H9 (cell line): Measurements from ENCODE around the gene TMEM202. TPM values are rescaled to one million over a fixed set of nuclear protein-coding genes. Genes with fewer than 3 reads are reported as not detected.

Experiments used
- DNase-seq: peaks from one replicate; pipeline ENCODE4 v3.0.0-alpha.2; 2017
- H2AFZ ChIP-seq: one replicate; pipeline ENCODE4 v1.6.1; 2013; ENCODE audit warnings: mild to moderate bottlenecking, low read length, control low read depth, moderate library complexity
- H2AK5ac ChIP-seq: 2 replicates; pipeline ENCODE4 v1.6.1; 2013; ENCODE audit warnings: low read length, control low read depth, mixed read lengths; ENCODE audit not compliant: insufficient read length
- H2BK120ac ChIP-seq: one replicate; pipeline ENCODE4 v1.6.1; 2013; ENCODE audit warnings: low read depth, mild to moderate bottlenecking, low read length, control low read depth, inconsistent platforms; ENCODE audit not compliant: poor library complexity, severe bottlenecking
- H2BK12ac ChIP-seq: 2 replicates; pipeline ENCODE4 v1.6.1; 2013; ENCODE audit warnings: low read length, control low read depth, mixed read lengths, low read depth; ENCODE audit not compliant: insufficient read length
- H2BK15ac ChIP-seq: 2 replicates; pipeline ENCODE4 v1.6.1; 2013; ENCODE audit warnings: low read depth, low read length, control low read depth
- H2BK20ac ChIP-seq: one replicate; pipeline ENCODE4 v1.6.1; 2013; ENCODE audit warnings: low read depth, mild to moderate bottlenecking, low read length, control low read depth, inconsistent platforms; ENCODE audit not compliant: poor library complexity, severe bottlenecking
- H2BK5ac ChIP-seq: 2 replicates; pipeline ENCODE4 v1.6.1; 2013; ENCODE audit warnings: low read length, control low read depth, mixed read lengths; ENCODE audit not compliant: insufficient read length
- H3K14ac ChIP-seq: 2 replicates; pipeline ENCODE4 v1.6.1; 2013; ENCODE audit warnings: low read length, control low read depth; ENCODE audit not compliant: insufficient read depth
- H3K18ac ChIP-seq: 2 replicates; pipeline ENCODE4 v1.6.1; 2013; ENCODE audit warnings: low read depth, mild to moderate bottlenecking, mixed read lengths, low read length, control low read depth; ENCODE audit not compliant: insufficient read length
- H3K23ac ChIP-seq: 2 replicates; pipeline ENCODE4 v1.6.1; 2013; ENCODE audit warnings: low read length, control low read depth, mixed read lengths, low read depth; ENCODE audit not compliant: insufficient read length
- H3K23me2 ChIP-seq: 2 replicates; pipeline ENCODE4 v1.6.1; 2013; ENCODE audit warnings: low read depth, mild to moderate bottlenecking, mixed read lengths, low read length, control low read depth; ENCODE audit not compliant: insufficient read length, poor library complexity, severe bottlenecking
- H3K27ac ChIP-seq: 2 replicates; pipeline ENCODE4 v1.5.1; 2013; ENCODE audit warnings: low read length, control low read depth, mixed read lengths, low read depth; ENCODE audit not compliant: insufficient read length
- H3K27me3 ChIP-seq: 2 replicates; pipeline ENCODE4 v1.6.1; 2013; ENCODE audit warnings: low read length, control low read depth, inconsistent platforms; ENCODE audit not compliant: insufficient read depth
- H3K4ac ChIP-seq: 2 replicates; pipeline ENCODE4 v1.6.1; 2013; ENCODE audit warnings: low read depth, mild to moderate bottlenecking, control low read depth, inconsistent platforms, low read length, moderate library complexity
- H3K4me1 ChIP-seq: 2 replicates; pipeline ENCODE4 v1.6.1; 2013; ENCODE audit warnings: low read length, control low read depth, inconsistent platforms; ENCODE audit not compliant: insufficient read depth
- H3K4me2 ChIP-seq: 2 replicates; pipeline ENCODE4 v1.6.1; 2013; ENCODE audit warnings: low read length, control low read depth, mixed read lengths; ENCODE audit not compliant: insufficient read length, insufficient read depth
- H3K56ac ChIP-seq: 2 replicates; pipeline ENCODE4 v1.6.1; 2013; ENCODE audit warnings: low read depth, mild to moderate bottlenecking, mixed read lengths, low read length, control low read depth; ENCODE audit not compliant: insufficient read length
- H3K79me1 ChIP-seq: 2 replicates; pipeline ENCODE4 v1.6.1; 2013; ENCODE audit warnings: low read depth, mild to moderate bottlenecking, moderate library complexity, low read length, control low read depth, inconsistent platforms; ENCODE audit not compliant: insufficient read depth, poor library complexity, severe bottlenecking
- H3K79me2 ChIP-seq: 2 replicates; pipeline ENCODE4 v1.6.1; 2013; ENCODE audit warnings: low read length, control low read depth, inconsistent platforms; ENCODE audit not compliant: insufficient read depth
- H3K9ac ChIP-seq: 2 replicates; pipeline ENCODE4 v1.6.1; 2013; ENCODE audit warnings: low read length, control low read depth, mixed read lengths; ENCODE audit not compliant: insufficient read length; ENCODE audit errors: extremely low read depth
- H3K9me3 ChIP-seq: one replicate; pipeline ENCODE4 v1.6.1; 2013; ENCODE audit warnings: low read depth, low read length, inconsistent platforms; ENCODE audit not compliant: control insufficient read depth
- H3T11ph ChIP-seq: one replicate; pipeline ENCODE4 v1.6.1; 2013; ENCODE audit warnings: mild to moderate bottlenecking, low read length, control low read depth, inconsistent platforms
- H4K20me1 ChIP-seq: one replicate; pipeline ENCODE4 v1.6.1; 2013; ENCODE audit not compliant: control insufficient read depth, insufficient read length, insufficient read depth
- H4K5ac ChIP-seq: 2 replicates; pipeline ENCODE4 v1.6.1; 2013; ENCODE audit warnings: low read depth, mild to moderate bottlenecking, mixed read lengths, low read length, control low read depth; ENCODE audit not compliant: insufficient read length
- H4K8ac ChIP-seq: replicated peaks from 2 replicates; pipeline ENCODE4 v1.6.1; 2013; ENCODE audit warnings: low read length, control low read depth, mixed read lengths, low read depth; ENCODE audit not compliant: insufficient read length
- H4K91ac ChIP-seq: 2 replicates; pipeline ENCODE4 v1.6.1; 2013; ENCODE audit warnings: low read depth, mild to moderate bottlenecking, moderate library complexity, mixed read lengths, low read length, control low read depth; ENCODE audit not compliant: insufficient read length
- H3K27ac Mint-ChIP-seq, 3 experiments: 2 replicates in 2 of 3; 3 replicates in 1 of 3; pipeline ENCODE4 v1.8.0; 2020 to 2021; ENCODE audit warnings: mixed read lengths in 3 of 3, mild to moderate bottlenecking in 1 of 3, moderate library complexity in 1 of 3
- H3K27me3 Mint-ChIP-seq: 2 replicates; pipeline ENCODE4 v1.8.0; 2021; ENCODE audit warnings: low read depth, mild to moderate bottlenecking, moderate library complexity, mixed read lengths
- H3K36me3 Mint-ChIP-seq, 3 experiments: 2 replicates in 2 of 3; 3 replicates in 1 of 3; pipeline ENCODE4 v1.8.0; 2020 to 2021; ENCODE audit warnings: low read depth in 3 of 3, mixed read lengths in 3 of 3; ENCODE audit not compliant: insufficient read depth in 1 of 3
- H3K4me1 Mint-ChIP-seq, 2 experiments: 2 replicates each; pipeline ENCODE4 v1.8.0; 2020; ENCODE audit warnings: mixed read lengths in 2 of 2
- H3K4me3 Mint-ChIP-seq, 2 experiments: 2 replicates in 1 of 2; 3 replicates in 1 of 2; pipeline ENCODE4 v1.8.0; 2020 to 2021; ENCODE audit warnings: mild to moderate bottlenecking in 2 of 2, mixed read lengths in 2 of 2, moderate library complexity in 1 of 2
- H3K9me3 Mint-ChIP-seq, 2 experiments: 2 replicates in 1 of 2; 3 replicates in 1 of 2; pipeline ENCODE4 v1.8.0; 2020; ENCODE audit warnings: mild to moderate bottlenecking in 2 of 2, mixed read lengths in 2 of 2, moderate library complexity in 1 of 2
- CTCF ChIP-seq: fragments of 200-600 bp; sonication (generic); conservative IDR thresholded peaks from 3 replicates; pipeline ENCODE4 v1.8.0; 2021; ENCODE audit warnings: antibody characterized with exemption, mild to moderate bottlenecking
- WGBS: extraction: QIAGEN DNeasy Blood & Tissue Kit; methylation state at CpG from one replicate; pipeline ENCODE4 v1.1.7; 2013; ENCODE audit warnings: missing lambda C conversion rate, low lambda C conversion rate, mixed read lengths; ENCODE audit not compliant: insufficient read length; ENCODE audit errors: extremely low coverage; 5-methylcytosine and 5-hydroxymethylcytosine counted together
- total RNA-seq: library from RNA; stranded (reverse); gene quantifications from 2 replicates; pipeline ENCODE4 v1.2.1, GENCODE V29; 2021

TMEM202 gene
- total RNA-seq, 1 experiment from 2014 or later: not detected

GRCh38 chr15:72450805-72451204, 52.7 kb downstream of the TMEM202 start:
- no peaks in the 10 kb centered on the region for H3K9me3 Mint-ChIP-seq
- H3K4me3 Mint-ChIP-seq: no peak overlapping the region
- H3K27me3 Mint-ChIP-seq: peaks cover 5% of the 10 kb centered on the region
- Histone ChIP-seq H3K14ac (no peak overlapping the region), H3T11ph (no peak overlapping the region), H3K9ac (no peak overlapping the region), H2AK5ac (no peak overlapping the region), H3K9me3 (no peaks in the 10 kb centered on the region), H2BK15ac (no peak overlapping the region), H2BK20ac (no peak overlapping the region), H3K56ac (no peak overlapping the region), H4K91ac (no peak overlapping the region), H3K23me2 (no peaks in the 10 kb centered on the region), H3K79me2 (no peaks in the 10 kb centered on the region), H3K4me2 (no peak overlapping the region), H2BK12ac (no peak overlapping the region), H4K8ac (no peak overlapping the region), H2BK120ac (no peak overlapping the region), H3K79me1 (no peaks in the 10 kb centered on the region), H2BK5ac (no peak overlapping the region), H2AFZ (no peak overlapping the region), H3K27ac (no peak overlapping the region), H3K18ac (no peak overlapping the region), H3K4me1 (no peaks in the 10 kb centered on the region), H3K4ac (no peak overlapping the region), H4K20me1 (no peaks in the 10 kb centered on the region), H3K27me3 (no peaks in the 10 kb centered on the region), H3K23ac (no peak overlapping the region), H4K5ac (no peak overlapping the region)
- no CpG with 5 or more reads among the region's 6 CpGs for WGBS
- no peak overlapping the region for H3K27ac Mint-ChIP-seq
- no peaks in the 10 kb centered on the region for H3K36me3 Mint-ChIP-seq
- no peak for TF ChIP-seq CTCF
- no peak for DNase-seq
- no peaks in the 10 kb centered on the region for H3K4me1 Mint-ChIP-seq
